NCI-H2196 treated with DMSO at 0.1 percent for 48 hours (cell line): ENCODE data around the gene RNF227.
"Not testable (repeated sequence)": the region's sequence is repeated elsewhere in the genome, so short reads cannot be mapped to it uniquely, and the experiment has no call there.

ENCODE experiments used
- DNase-seq: peaks from one replicate; lab custom pipeline; 2025; ENCODE audit not compliant: unreplicated experiment; lab: John Stamatoyannopoulos, UW

The RNF227 gene

DNA sequence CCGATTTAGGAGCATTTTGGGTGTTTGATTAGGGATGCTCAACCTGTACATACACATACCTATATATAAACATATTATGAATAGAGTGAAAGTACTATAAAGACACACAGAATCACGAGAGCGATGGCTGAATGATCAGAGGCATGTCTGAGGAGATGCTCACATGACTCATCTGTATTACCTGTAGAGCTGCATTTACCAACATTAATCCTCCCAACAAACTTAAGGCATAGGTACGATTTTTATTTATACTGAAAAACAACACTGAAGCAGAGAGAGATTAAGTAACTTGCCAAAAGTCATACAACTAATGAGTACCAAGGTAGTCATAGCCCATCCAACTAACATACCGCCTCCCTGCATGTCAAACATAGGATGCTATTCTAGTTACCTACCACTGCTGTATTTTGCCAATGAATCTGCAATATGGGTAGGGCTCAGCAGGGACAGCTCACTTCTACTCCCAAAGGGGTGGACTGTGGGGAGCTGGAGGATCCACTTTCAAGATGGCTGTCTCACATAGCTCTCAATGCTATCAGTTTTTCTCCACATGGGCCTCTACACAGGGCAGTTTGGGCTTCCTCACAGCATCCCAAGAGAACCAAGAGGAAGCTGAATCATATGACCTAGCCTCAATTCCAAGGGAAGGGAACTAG lies 51.0 kb downstream of the RNF227 start:
- no peak for DNase-seq

DNA sequence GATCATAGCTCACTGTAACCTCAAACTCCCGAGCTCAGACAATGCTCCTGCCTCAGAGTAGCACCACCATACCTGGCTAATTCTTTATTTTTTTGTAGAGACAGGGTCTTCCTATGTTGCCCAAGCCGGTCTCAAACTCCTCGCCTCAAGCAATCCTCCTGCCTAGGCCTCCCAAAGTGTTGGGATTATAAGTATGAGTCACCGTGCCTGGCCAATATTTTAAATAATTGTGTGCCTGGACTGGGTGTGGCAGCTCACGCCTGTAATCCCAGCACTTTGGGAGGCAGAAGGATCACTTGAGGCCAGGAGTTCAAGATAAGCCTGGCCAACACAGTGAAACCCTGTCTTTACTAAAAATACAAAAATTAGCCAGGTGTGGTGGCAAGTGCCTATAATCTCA lies 51.7 kb downstream of the RNF227 start:
- DNase-seq: not testable (repeated sequence)
